Caco-2 (cell line): Measurements from ENCODE around the gene MYO7B. TPM values are rescaled to one million over a fixed set of nuclear protein-coding genes. Genes with fewer than 3 reads are reported as not detected.

Experiments used
- BruUV-seq: library from RNA; stranded (reverse); fragments of 400-500 nt; replicated peaks from 2 replicates; lab custom pipeline; 2021; lab: Mats Ljungman, UMichigan
- CTCF ChIA-PET: fragments of 300-600 bp; sonication (Branson Sonifier 250); formaldehyde crosslinking; loops from one replicate; lab custom pipeline; 2022; ENCODE audit warnings: antibody characterized with exemption; lab: Charles Lee
- POLR2A ChIA-PET: fragments of 300-600 bp; sonication (Branson Sonifier 250); formaldehyde crosslinking; loops from one replicate; lab custom pipeline; 2022; ENCODE audit warnings: antibody characterized with exemption; lab: Charles Lee
- DNase-seq, 2 experiments: peaks; one replicate each; pipeline versions ENCODE4 v3.0.0 to v3.0.0-alpha.2; 2020 to 2022
- H3K27me3 ChIP-seq: replicated peaks from 2 replicates; pipeline ENCODE4 v1.6.0; 2011; ENCODE audit warnings: low read length; ENCODE audit not compliant: control insufficient read depth, insufficient read depth
- H3K36me3 ChIP-seq: 2 replicates; pipeline ENCODE4 v1.5.1; 2011; ENCODE audit warnings: low read length; ENCODE audit not compliant: control insufficient read depth, insufficient read depth
- H3K4me1 ChIP-seq: fragments of 250-450 bp; sonication (Bioruptor Pico); 2 replicates; pipeline ENCODE4 v1.5.1; 2020; ENCODE audit warnings: mild to moderate bottlenecking
- H3K4me3 ChIP-seq: 2 replicates; pipeline ENCODE4 v1.5.1; 2011; ENCODE audit warnings: low read depth, mild to moderate bottlenecking, control low read depth, low read length
- H3K9me3 ChIP-seq: fragments of 250-450 bp; sonication (Bioruptor Pico); 2 replicates; pipeline ENCODE4 v1.5.1; 2020; ENCODE audit warnings: mild to moderate bottlenecking, moderate library complexity
- H3K27ac Mint-ChIP-seq: one replicate; pipeline ENCODE4 v1.8.0; 2022; ENCODE audit warnings: mixed read lengths; ENCODE audit not compliant: unreplicated experiment
- H3K27me3 Mint-ChIP-seq: one replicate; pipeline ENCODE4 v1.8.0; 2022; ENCODE audit warnings: mixed read lengths; ENCODE audit not compliant: insufficient read depth, unreplicated experiment
- H3K36me3 Mint-ChIP-seq: one replicate; pipeline ENCODE4 v1.8.0; 2022; ENCODE audit warnings: mild to moderate bottlenecking, mixed read lengths; ENCODE audit not compliant: insufficient read depth, unreplicated experiment
- H3K4me1 Mint-ChIP-seq: one replicate; pipeline ENCODE4 v1.8.0; 2022; ENCODE audit warnings: low read depth, mixed read lengths; ENCODE audit not compliant: unreplicated experiment
- H3K4me3 Mint-ChIP-seq: one replicate; pipeline ENCODE4 v1.8.0; 2022; ENCODE audit warnings: mild to moderate bottlenecking, moderate library complexity, mixed read lengths; ENCODE audit not compliant: unreplicated experiment
- H3K9me3 Mint-ChIP-seq: one replicate; pipeline ENCODE4 v1.8.0; 2022; ENCODE audit warnings: mixed read lengths; ENCODE audit not compliant: unreplicated experiment
- intact Hi-C: fragments of 100-400 bp; cut with micrococcal nuclease; formaldehyde crosslinking; loops from one replicate; pipeline ENCODE4 v1.10.0; 2022; ENCODE audit not compliant: unreplicated experiment
- total RNA-seq: library from RNA; stranded (reverse); gene quantifications from 2 replicates; pipeline ENCODE4 v1.2.3, GENCODE V29; 2022
- TF ChIP-seq, protein P1 (sequence below), 2 experiments: fragments of 200-600 bp in 1 of 2; IDR thresholded peaks; 1 replicate in 1 of 2; 2 replicates in 1 of 2; pipeline versions ENCODE4 v1.5.1 to v1.8.0; 2011 to 2022; ENCODE audit warnings: antibody characterized with exemption in 1 of 2, control low read depth in 1 of 2, inconsistent platforms in 1 of 2, low read depth in 1 of 2, low read length in 1 of 2, mild to moderate bottlenecking in 1 of 2, moderate library complexity in 1 of 2; ENCODE audit not compliant: insufficient read depth in 1 of 2, severe bottlenecking in 1 of 2, unreplicated experiment in 1 of 2

The MYO7B gene
- total RNA-seq, 1 experiment from 2014 or later, result 0.27 TPM

DNA sequence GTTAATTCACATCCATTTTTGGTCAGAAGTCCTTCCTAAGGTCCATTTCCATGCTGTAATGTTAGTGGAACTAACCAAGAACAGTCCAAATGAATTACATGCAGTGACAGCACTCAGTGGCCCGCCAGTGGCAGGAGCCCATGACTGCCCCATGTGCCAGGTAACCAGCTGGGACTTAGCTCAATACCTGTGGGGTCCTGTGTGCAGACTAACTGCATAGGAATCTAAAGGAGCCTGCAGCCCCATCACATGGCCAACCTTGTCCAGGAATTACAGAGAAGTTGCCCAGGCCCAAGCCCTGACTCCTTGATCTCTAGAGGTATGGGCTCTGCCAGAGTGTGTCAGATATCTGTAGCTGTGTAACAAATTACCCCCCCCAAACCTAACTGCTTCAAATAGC, 75.1 kb downstream of the MYO7B start:
- H3K4me3 Mint-ChIP-seq, result no peak overlapping the region
- H3K36me3 ChIP-seq, result no peaks in the 10 kb centered on the region
- intact Hi-C loops, result no loop called here
- DNase-seq, result no peak
- no peak overlapping the region for H3K27ac Mint-ChIP-seq
- H3K4me1 ChIP-seq, result no peaks in the 10 kb centered on the region
- peaks cover 14% of the 10 kb centered on the region for H3K9me3 Mint-ChIP-seq
- TF ChIP-seq, protein P1, sequence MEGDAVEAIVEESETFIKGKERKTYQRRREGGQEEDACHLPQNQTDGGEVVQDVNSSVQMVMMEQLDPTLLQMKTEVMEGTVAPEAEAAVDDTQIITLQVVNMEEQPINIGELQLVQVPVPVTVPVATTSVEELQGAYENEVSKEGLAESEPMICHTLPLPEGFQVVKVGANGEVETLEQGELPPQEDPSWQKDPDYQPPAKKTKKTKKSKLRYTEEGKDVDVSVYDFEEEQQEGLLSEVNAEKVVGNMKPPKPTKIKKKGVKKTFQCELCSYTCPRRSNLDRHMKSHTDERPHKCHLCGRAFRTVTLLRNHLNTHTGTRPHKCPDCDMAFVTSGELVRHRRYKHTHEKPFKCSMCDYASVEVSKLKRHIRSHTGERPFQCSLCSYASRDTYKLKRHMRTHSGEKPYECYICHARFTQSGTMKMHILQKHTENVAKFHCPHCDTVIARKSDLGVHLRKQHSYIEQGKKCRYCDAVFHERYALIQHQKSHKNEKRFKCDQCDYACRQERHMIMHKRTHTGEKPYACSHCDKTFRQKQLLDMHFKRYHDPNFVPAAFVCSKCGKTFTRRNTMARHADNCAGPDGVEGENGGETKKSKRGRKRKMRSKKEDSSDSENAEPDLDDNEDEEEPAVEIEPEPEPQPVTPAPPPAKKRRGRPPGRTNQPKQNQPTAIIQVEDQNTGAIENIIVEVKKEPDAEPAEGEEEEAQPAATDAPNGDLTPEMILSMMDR (IDR thresholded peaks at IDR 0.05; ENCODE audit: insufficient read depth in 1 of 2, low read depth in 1 of 2, low read length in 1 of 2, severe bottlenecking in 1 of 2, unreplicated experiment in 1 of 2), result no peak
- no peaks in the 10 kb centered on the region for H3K4me1 Mint-ChIP-seq
- BruUV-seq, result no TSS peak
- ChIA-PET CTCF (no interaction called here), POLR2A (no interaction called here)
- H3K27me3 ChIP-seq, result no peaks in the 10 kb centered on the region
- H3K27me3 Mint-ChIP-seq, result peaks cover 6% of the 10 kb centered on the region
- peaks cover 5% of the 10 kb centered on the region for H3K36me3 Mint-ChIP-seq
- peaks cover 11% of the 10 kb centered on the region for H3K9me3 ChIP-seq
- H3K4me3 ChIP-seq, result no peak overlapping the region

DNA sequence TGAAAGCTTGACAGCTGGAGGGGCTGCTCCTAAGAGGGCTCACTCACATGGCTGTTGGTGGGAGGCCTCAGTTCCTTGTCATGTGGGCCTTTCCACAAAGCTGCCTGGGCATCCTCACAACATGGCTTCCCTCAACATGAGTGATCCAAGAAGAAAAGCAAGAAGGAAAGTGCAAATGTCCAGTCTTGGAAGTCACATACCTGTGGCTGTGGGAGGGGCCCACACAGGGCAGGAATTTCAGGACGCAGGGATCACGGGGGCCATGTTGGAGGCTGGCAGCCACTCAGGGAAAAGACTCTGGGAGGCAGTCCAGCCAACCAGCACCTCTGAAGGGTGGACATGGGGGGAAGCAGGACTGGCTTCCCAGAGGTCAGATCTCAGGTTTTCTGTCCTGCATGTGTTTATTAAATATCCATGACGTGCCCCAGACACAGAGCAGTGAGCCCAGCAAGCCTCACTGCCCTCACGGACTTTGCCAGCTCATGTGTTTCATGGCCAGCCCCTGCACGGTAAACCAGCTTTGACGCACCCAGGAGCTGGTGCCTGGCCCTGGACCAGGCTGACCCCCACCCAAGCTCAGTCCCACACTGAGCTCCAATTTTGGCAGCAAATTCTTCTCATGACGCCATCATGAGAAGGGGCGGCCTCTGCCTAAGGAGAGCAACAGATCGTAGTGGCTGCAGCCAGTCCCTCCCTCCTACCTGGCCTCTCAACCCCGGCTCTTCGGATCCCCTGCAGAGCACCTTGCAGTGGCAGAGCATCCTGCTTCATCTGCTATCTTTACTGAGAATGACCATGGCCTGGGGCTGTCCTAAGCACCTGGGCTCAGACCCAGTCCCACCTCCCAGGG, 75.8 kb downstream of the MYO7B start:
- POLR2A ChIA-PET, result no interaction called here
- Histone ChIP-seq H3K36me3 (no peaks in the 10 kb centered on the region), H3K9me3 (peaks cover 11% of the 10 kb centered on the region), H3K4me1 (no peaks in the 10 kb centered on the region), H3K4me3 (no peak overlapping the region), H3K27me3 (no peaks in the 10 kb centered on the region)
- CTCF ChIA-PET, result no interaction called here
- peaks cover 14% of the 10 kb centered on the region for H3K9me3 Mint-ChIP-seq
- H3K27me3 Mint-ChIP-seq, result peaks cover 6% of the 10 kb centered on the region
- H3K4me3 Mint-ChIP-seq, result no peak overlapping the region
- intact Hi-C loops, result no loop called here
- no peak overlapping the region for H3K27ac Mint-ChIP-seq
- TF ChIP-seq, protein P1 (IDR thresholded peaks at IDR 0.05; ENCODE audit: insufficient read depth in 1 of 2, low read depth in 1 of 2, low read length in 1 of 2, severe bottlenecking in 1 of 2, unreplicated experiment in 1 of 2), result no peak
- peak in 1 of 2 experiments; percentile 30 for DNase-seq
- H3K4me1 Mint-ChIP-seq, result no peaks in the 10 kb centered on the region
- peaks cover 5% of the 10 kb centered on the region for H3K36me3 Mint-ChIP-seq
- BruUV-seq, result no TSS peak

DNA sequence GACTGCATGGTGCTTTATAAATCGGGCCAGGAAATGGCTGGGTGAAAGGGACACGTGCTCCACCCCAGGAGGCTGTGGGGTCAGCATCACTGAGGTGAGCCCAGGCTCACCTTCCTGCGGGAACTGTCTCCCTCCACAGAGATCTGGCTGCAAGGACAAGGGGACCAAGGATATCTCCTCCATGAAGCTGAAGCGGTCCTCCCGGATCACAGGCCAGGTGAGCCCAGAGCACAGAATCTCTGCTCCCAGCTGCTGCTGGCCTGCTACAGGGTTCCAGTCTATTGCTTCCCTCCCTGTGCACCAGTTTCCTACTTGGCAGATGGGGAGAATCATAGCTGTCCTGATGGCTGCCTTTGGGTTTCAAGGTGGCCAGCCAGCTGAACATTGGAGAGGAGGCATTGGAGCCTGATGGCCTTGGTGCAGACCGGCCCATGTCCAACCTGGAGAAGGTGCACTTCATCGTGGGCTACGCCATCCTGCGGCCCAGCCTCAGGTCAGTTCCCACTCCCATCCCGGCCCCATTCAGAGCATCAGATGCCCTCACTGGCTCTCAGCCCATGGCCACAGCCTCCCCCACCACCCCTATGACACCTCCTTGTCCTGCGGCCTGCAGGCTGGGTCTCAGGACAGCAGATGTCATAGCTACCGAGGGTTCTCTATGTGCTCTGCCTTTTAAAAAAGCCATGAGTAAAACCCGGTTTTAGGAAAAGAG, 76.8 kb downstream of the MYO7B start:
- intact Hi-C loops, result no loop called here
- Mint-ChIP-seq H3K27me3 (peaks cover 6% of the 10 kb centered on the region), H3K9me3 (peaks cover 14% of the 10 kb centered on the region), H3K4me1 (no peaks in the 10 kb centered on the region), H3K36me3 (peaks cover 5% of the 10 kb centered on the region), H3K4me3 (no peak overlapping the region), H3K27ac (no peak overlapping the region)
- BruUV-seq, result no TSS peak
- Histone ChIP-seq H3K9me3 (peaks cover 11% of the 10 kb centered on the region), H3K4me1 (no peaks in the 10 kb centered on the region), H3K36me3 (no peaks in the 10 kb centered on the region), H3K27me3 (no peaks in the 10 kb centered on the region), H3K4me3 (no peak overlapping the region)
- TF ChIP-seq, protein P1 (IDR thresholded peaks at IDR 0.05; ENCODE audit: insufficient read depth in 1 of 2, low read depth in 1 of 2, low read length in 1 of 2, severe bottlenecking in 1 of 2, unreplicated experiment in 1 of 2), result no peak
- ChIA-PET CTCF (no interaction called here), POLR2A (no interaction called here)
- DNase-seq, result peak in 1 of 2 experiments; percentile 21
